Gastroesophageal sphincter (tissue), 3 donors: ENCODE results near the gene KIFC1.

ENCODE experiments used
- POLR2A ChIP-seq, 2 donors: fragments of 450-650 bp; IDR thresholded peaks; one replicate each; pipeline ENCODE4 v1.6.1; 2017; ENCODE audit warnings: antibody characterized with exemption in 2 of 2, mild to moderate bottlenecking in 2 of 2, moderate library complexity in 1 of 2
- POLR2AphosphoS5 ChIP-seq: sonication (generic); formaldehyde crosslinking; IDR thresholded peaks from one replicate; pipeline ENCODE4 v1.6.1; 2017; ENCODE audit warnings: antibody characterized with exemption
- TF ChIP-seq, protein P1 (sequence below), 4 experiments: fragments of 200-600 bp in 2 of 4; fragments of 450-650 bp in 2 of 4; sonication (generic) in 1 of 4; IDR thresholded peaks; one replicate each; pipeline ENCODE4 v1.5.1; 2017 to 2019; ENCODE audit warnings: antibody characterized with exemption in 4 of 4, mild to moderate bottlenecking in 2 of 4, moderate library complexity in 2 of 4

DNA sequence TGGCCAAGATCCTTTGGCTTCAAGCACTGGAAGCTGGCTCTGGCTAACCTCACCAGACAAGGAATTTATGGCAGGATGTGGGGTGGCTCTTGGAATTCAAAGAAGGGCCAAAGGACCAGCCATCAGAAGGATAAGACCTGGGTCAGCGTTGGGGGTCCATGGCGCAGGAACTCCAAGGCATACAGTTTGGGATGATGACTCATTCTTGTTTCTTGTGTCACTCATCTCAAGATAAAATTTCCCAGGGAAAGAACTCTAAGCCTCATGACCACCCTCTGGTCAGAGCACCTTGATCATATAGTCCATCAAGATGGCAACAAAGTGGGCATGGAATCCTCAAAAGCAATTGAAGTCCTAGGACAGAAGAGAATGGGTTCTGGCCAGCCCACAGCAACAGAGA, 67.6 kb downstream of the KIFC1 start:
- TF ChIP-seq POLR2A (IDR thresholded peaks at IDR 0.05) (no peak), POLR2AphosphoS5 (no peak)
- TF ChIP-seq, protein P1, sequence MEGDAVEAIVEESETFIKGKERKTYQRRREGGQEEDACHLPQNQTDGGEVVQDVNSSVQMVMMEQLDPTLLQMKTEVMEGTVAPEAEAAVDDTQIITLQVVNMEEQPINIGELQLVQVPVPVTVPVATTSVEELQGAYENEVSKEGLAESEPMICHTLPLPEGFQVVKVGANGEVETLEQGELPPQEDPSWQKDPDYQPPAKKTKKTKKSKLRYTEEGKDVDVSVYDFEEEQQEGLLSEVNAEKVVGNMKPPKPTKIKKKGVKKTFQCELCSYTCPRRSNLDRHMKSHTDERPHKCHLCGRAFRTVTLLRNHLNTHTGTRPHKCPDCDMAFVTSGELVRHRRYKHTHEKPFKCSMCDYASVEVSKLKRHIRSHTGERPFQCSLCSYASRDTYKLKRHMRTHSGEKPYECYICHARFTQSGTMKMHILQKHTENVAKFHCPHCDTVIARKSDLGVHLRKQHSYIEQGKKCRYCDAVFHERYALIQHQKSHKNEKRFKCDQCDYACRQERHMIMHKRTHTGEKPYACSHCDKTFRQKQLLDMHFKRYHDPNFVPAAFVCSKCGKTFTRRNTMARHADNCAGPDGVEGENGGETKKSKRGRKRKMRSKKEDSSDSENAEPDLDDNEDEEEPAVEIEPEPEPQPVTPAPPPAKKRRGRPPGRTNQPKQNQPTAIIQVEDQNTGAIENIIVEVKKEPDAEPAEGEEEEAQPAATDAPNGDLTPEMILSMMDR (IDR thresholded peaks at IDR 0.05): no peak
